Calu3 (cell line): ENCODE measurements around the gene GGN. TPM values are rescaled to one million over a fixed set of nuclear protein-coding genes. Genes with fewer than 3 reads are reported as not detected.

ENCODE experiments used
- BruUV-seq: library from RNA; stranded (reverse); fragments of 400-500 nt; replicated peaks from 2 replicates; lab custom pipeline; 2021; lab: Mats Ljungman, UMichigan
- CTCF ChIA-PET: fragments of 300-600 bp; sonication (Branson Sonifier 250); formaldehyde crosslinking; loops from one replicate; lab custom pipeline; 2022; ENCODE audit warnings: antibody characterized with exemption; lab: Charles Lee
- DNase-seq: peaks from one replicate; pipeline ENCODE4 v3.0.0; 2022
- H3K27ac Mint-ChIP-seq: one replicate; pipeline ENCODE4 v1.8.0; 2022; ENCODE audit warnings: mixed read lengths; ENCODE audit not compliant: unreplicated experiment
- H3K27me3 Mint-ChIP-seq: one replicate; pipeline ENCODE4 v1.8.0; 2022; ENCODE audit warnings: mixed read lengths; ENCODE audit not compliant: unreplicated experiment
- H3K36me3 Mint-ChIP-seq: one replicate; pipeline ENCODE4 v1.8.0; 2022; ENCODE audit warnings: mild to moderate bottlenecking, moderate library complexity, mixed read lengths; ENCODE audit not compliant: insufficient read depth, unreplicated experiment
- H3K4me1 Mint-ChIP-seq: one replicate; pipeline ENCODE4 v1.8.0; 2022; ENCODE audit warnings: mild to moderate bottlenecking, low read depth, mixed read lengths; ENCODE audit not compliant: unreplicated experiment
- H3K4me3 Mint-ChIP-seq: one replicate; pipeline ENCODE4 v1.8.0; 2022; ENCODE audit warnings: mild to moderate bottlenecking, low read depth, moderate library complexity, mixed read lengths; ENCODE audit not compliant: unreplicated experiment
- H3K9me3 Mint-ChIP-seq: one replicate; pipeline ENCODE4 v1.8.0; 2022; ENCODE audit warnings: low read depth, mixed read lengths; ENCODE audit not compliant: unreplicated experiment
- intact Hi-C: fragments of 100-400 bp; cut with micrococcal nuclease; formaldehyde crosslinking; loops from one replicate; pipeline ENCODE4 v1.10.0; 2022; ENCODE audit not compliant: unreplicated experiment
- total RNA-seq: library from RNA; stranded (reverse); gene quantifications from 2 replicates; pipeline ENCODE4 v1.2.3, GENCODE V29; 2022
- TF ChIP-seq, protein P1 (sequence below): fragments of 200-600 bp; IDR thresholded peaks from one replicate; pipeline ENCODE4 v1.8.0; 2022; ENCODE audit warnings: antibody characterized with exemption; ENCODE audit not compliant: unreplicated experiment

GGN gene
- total RNA-seq, 1 experiment from 2014 or later, result 0.40 TPM

DNA sequence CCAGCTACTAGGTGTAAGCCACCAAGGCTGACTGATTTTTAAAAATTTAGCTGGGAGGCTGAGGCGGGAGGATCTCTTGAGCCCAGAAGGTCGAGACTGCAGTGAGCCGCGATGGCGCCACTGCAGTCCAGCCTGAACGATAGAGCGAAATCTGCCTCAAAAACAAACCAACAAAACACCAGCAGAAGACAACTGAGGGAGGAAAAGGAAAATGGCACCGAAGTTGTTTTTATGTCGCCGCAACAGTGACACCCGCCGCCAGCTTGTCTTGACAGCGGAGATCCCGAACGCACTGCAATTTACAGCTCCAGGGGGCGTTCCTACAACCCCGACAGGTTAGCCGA lies 14.8 kb upstream of the GGN start:
- H3K36me3 Mint-ChIP-seq, result peaks cover 37% of the 10 kb centered on the region
- peak overlapping the region; percentile 99 for H3K4me3 Mint-ChIP-seq
- TF ChIP-seq, protein P1, sequence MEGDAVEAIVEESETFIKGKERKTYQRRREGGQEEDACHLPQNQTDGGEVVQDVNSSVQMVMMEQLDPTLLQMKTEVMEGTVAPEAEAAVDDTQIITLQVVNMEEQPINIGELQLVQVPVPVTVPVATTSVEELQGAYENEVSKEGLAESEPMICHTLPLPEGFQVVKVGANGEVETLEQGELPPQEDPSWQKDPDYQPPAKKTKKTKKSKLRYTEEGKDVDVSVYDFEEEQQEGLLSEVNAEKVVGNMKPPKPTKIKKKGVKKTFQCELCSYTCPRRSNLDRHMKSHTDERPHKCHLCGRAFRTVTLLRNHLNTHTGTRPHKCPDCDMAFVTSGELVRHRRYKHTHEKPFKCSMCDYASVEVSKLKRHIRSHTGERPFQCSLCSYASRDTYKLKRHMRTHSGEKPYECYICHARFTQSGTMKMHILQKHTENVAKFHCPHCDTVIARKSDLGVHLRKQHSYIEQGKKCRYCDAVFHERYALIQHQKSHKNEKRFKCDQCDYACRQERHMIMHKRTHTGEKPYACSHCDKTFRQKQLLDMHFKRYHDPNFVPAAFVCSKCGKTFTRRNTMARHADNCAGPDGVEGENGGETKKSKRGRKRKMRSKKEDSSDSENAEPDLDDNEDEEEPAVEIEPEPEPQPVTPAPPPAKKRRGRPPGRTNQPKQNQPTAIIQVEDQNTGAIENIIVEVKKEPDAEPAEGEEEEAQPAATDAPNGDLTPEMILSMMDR, result no peak
- H3K27ac Mint-ChIP-seq, result peak overlapping the region; percentile 92
- CTCF ChIA-PET, result interaction anchor here (0.6 to 1.9 kb wide), 27 partner anchors 9 to 557 kb away, joined by 3 to 26 read pairs (median 4); partner anchors contain the start of genes ACTN4, EIF3K, GGN and MRPS12
- H3K27me3 Mint-ChIP-seq, result no peaks in the 10 kb centered on the region
- intact Hi-C loops, result loop anchor here (2.0 to 5.0 kb wide), 2 partner anchors 234 to 530 kb away; partner anchors contain the start of genes MRPS12 and SARS2
- no TSS peak for BruUV-seq
- H3K9me3 Mint-ChIP-seq, result no peaks in the 10 kb centered on the region
- no peaks in the 10 kb centered on the region for H3K4me1 Mint-ChIP-seq
- DNase-seq, result no peak

DNA sequence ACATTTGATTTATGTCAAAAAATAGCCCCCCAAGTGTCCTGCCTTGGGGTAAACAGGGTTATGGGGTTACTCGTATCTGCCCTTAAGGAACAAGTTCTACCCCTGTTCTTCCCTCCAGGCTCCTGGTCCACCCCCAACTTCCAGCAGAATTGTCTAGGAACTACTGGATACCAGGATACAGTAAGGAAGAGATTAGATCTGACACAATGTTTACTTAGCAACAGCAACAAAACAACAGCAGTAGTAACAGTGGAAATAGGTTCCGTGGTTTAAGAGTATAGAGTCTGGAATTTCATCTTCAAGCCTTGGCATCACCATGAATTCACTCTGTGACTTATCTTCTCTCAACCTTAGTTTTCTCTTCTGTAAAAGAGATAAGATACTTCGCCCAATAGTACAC lies 13.3 kb upstream of the GGN start:
- DNase-seq, result no peak
- CTCF ChIA-PET, result no interaction called here
- Mint-ChIP-seq H3K9me3 (no peaks in the 10 kb centered on the region), H3K4me3 (no peak overlapping the region), H3K4me1 (no peaks in the 10 kb centered on the region), H3K36me3 (peaks cover 36% of the 10 kb centered on the region), H3K27me3 (no peaks in the 10 kb centered on the region), H3K27ac (no peak overlapping the region)
- BruUV-seq, result no TSS peak
- intact Hi-C loops, result loop anchor here (5.0 kb wide), 1 partner anchor 531 kb away; the partner anchor contains the start of genes MRPS12 and SARS2
- TF ChIP-seq, protein P1, result no peak

DNA sequence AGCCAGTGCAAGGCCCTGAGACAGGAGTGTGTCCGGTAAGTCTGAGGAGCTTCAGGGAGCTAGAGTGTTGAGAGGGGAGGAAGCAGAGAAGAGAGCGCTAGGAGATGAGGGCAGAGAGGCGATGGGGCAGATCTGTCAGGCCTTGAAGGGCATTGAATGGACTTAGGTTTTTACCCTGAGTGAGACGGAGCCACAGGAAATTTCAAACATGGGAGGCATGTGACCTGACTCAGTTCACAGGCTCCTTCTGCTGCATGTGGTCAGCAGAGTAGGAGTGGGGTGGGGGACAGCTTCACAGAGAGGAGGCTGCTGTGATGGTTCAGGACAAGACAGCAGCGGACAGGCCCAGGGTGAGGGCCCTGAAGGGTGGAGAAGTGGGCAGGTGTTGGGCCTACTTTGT lies 12.5 kb upstream of the GGN start:
- Mint-ChIP-seq H3K27me3 (no peaks in the 10 kb centered on the region), H3K36me3 (peaks cover 31% of the 10 kb centered on the region), H3K9me3 (no peaks in the 10 kb centered on the region), H3K4me3 (no peak overlapping the region), H3K27ac (no peak overlapping the region), H3K4me1 (no peaks in the 10 kb centered on the region)
- intact Hi-C loops, result loop anchor here (5.0 kb wide), 1 partner anchor 532 kb away; the partner anchor contains the start of genes MRPS12 and SARS2
- CTCF ChIA-PET, result interaction anchor here (0.6 to 1.4 kb wide), 3 partner anchors 10 to 86 kb away, joined by 3 to 5 read pairs (median 4); partner anchors contain the start of gene GGN
- no TSS peak for BruUV-seq
- no peak for DNase-seq
- TF ChIP-seq, protein P1, result no peak

DNA sequence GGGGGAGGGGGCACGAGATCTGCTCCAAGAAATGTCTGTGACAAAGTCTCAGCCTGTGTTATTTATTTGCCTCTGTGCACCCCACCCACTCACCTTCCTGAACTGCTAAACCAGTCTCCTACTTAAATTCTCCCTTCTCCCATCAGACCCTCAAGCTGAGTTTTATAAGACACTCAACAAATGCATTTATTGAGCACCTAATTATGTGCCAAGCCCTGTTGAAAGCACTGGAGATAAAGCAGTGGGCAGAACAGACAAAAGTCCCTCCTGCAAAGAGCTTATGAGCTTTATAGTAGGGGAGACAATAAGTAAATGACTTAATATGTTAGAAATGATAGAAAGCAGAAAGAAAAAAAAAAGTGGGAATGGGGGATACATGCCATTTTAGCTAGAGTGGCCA lies 11.7 kb upstream of the GGN start:
- H3K4me1 Mint-ChIP-seq, result no peaks in the 10 kb centered on the region
- intact Hi-C loops, result no loop called here
- H3K27me3 Mint-ChIP-seq, result no peaks in the 10 kb centered on the region
- no peak overlapping the region for H3K4me3 Mint-ChIP-seq
- peaks cover 23% of the 10 kb centered on the region for H3K36me3 Mint-ChIP-seq
- CTCF ChIA-PET, result interaction anchor here (1.4 kb wide), 2 partner anchors 10 to 12 kb away, joined by 3 to 5 read pairs; partner anchors contain the start of gene GGN
- no peaks in the 10 kb centered on the region for H3K9me3 Mint-ChIP-seq
- no TSS peak for BruUV-seq
- no peak overlapping the region for H3K27ac Mint-ChIP-seq
- no peak for DNase-seq
- TF ChIP-seq, protein P1, result no peak
